ENCODE measurements around the gene TMED1. TPM values are rescaled to one million over a fixed set of nuclear protein-coding genes. Genes with fewer than 3 reads are reported as not detected.
A peak's percentile ranks its signal among the peaks of the same experiment; 100 is the strongest.
"Not testable (repeated sequence)": the region's sequence is repeated elsewhere in the genome, so short reads cannot be mapped to it uniquely, and the experiment has no call there.

Gene TMED1
- total RNA-seq, 6 donors from 2014 or later: 11.3 to 40.7 (median 25.1) TPM

DNA sequence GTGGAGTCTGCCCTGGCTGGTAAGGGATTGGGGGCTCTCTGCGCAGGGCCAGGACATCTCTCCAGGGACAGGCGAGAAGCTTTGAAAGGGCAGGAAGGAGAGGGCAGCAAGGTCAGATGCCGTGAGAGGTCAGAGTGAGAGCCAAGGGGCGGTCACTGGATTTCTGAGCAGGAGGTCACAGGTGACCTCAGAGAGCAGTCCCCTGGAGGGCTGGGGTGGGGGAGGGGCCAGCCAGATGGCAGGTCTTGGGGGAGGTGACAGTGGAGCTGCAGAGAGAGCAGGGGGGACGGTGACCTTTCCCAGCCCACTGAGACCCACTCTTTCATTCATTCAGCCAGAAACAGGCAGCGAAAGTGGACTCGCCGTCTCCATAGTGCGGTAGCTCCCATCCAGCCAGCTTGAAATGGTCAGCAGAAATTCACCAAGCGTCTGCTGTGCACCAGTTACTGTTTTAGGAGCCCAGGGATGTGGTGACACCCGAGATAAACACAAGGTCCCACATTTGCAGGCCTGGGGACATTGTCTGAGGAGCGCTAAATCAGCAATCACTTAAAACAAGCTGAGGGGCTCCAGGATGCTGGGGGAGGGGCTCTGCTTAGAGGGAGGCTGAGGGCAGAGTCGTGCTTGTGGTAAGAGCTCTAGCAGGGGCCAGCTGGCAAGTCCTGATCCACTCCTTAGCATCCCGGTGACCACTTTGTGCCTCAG lies 45.5 kb upstream of the TMED1 start:
- H3K4me3 ChIP-seq: no peak overlapping the region
- H3K4me1 ChIP-seq: peaks cover 3 to 25% (median 16%) of the 10 kb centered on the region in 4 donors
- no peak overlapping the region for H3K27ac ChIP-seq
- no peak for TF ChIP-seq POLR2AphosphoS5 (IDR thresholded peaks at IDR 0.05)
- TF ChIP-seq POLR2A (IDR thresholded peaks at IDR 0.05): no peak
- TF ChIP-seq CTCF (IDR thresholded peaks at IDR 0.05): no peak
- no peak for TF ChIP-seq EP300 (IDR thresholded peaks at IDR 0.05)
- H3K36me3 ChIP-seq: no peaks in the 10 kb centered on the region
- DNase-seq (no peak), ATAC-seq (ENCODE audit: low FRiP score in 2 of 2) (no peak)
- 75 to 88% methylated on average over 11 to 14 of the region's 14 CpGs for WGBS, 2 donors
- no peaks in the 10 kb centered on the region for H3K9me3 ChIP-seq
- H3K27me3 ChIP-seq: no peaks in the 10 kb centered on the region

GRCh38 chr19:10878253-10878652 lies 42.2 kb upstream of the TMED1 start:
- Histone ChIP-seq H3K4me1 (peaks cover 9 to 30% (median 23%) of the 10 kb centered on the region in 4 donors), H3K27ac (no peak overlapping the region), H3K27me3 (no peaks in the 10 kb centered on the region), H3K9me3 (no peaks in the 10 kb centered on the region), H3K36me3 (no peaks in the 10 kb centered on the region), H3K4me3 (no peak overlapping the region)
- ATAC-seq (ENCODE audit: low FRiP score in 2 of 2): no peak
- DNase-seq: no peak
- TF ChIP-seq POLR2A (IDR thresholded peaks at IDR 0.05): no peak
- TF ChIP-seq CTCF (IDR thresholded peaks at IDR 0.05): no peak
- no peak for TF ChIP-seq POLR2AphosphoS5 (IDR thresholded peaks at IDR 0.05)
- TF ChIP-seq EP300 (IDR thresholded peaks at IDR 0.05): no peak
- WGBS, 2 donors: 72 to 79% methylated on average over 3 of the region's 3 CpGs

- H3K9me3 ChIP-seq; DNase-seq; H3K36me3 ChIP-seq; ATAC-seq (ENCODE audit: low FRiP score in 2 of 2); H3K4me3 ChIP-seq; H3K27me3 ChIP-seq: not testable (repeated sequence)
- Histone ChIP-seq H3K27ac (peak overlapping the region in 1 of 4 donors; percentile 46), H3K4me1 (peaks cover 16 to 37% (median 29%) of the 10 kb centered on the region in 4 donors)
- 97 to 98% methylated on average over 9 of the region's 9 CpGs for WGBS, 2 donors
These were observed 41.6 kb upstream of the TMED1 start for GRCh38 chr19:10877608-10878007.

GRCh38 chr19:10876459-10877240 lies 40.6 kb upstream of the TMED1 start:
- WGBS, 2 donors: 66 to 68% methylated on average over 9 to 10 of the region's 10 CpGs
- Histone ChIP-seq H3K27me3 (no peaks in the 10 kb centered on the region), H3K27ac (peak overlapping the region; percentile 36 to 52 (median 45)), H3K9me3 (no peaks in the 10 kb centered on the region), H3K36me3 (no peaks in the 10 kb centered on the region), H3K4me3 (no peak overlapping the region), H3K4me1 (peaks cover 19 to 44% (median 33%) of the 10 kb centered on the region in 4 donors)
- peak; percentile 38 to 69 for ATAC-seq (ENCODE audit: low FRiP score in 2 of 2)
- DNase-seq: no peak
- TF ChIP-seq POLR2AphosphoS5 (IDR thresholded peaks at IDR 0.05) (peak in 1 of 2 donors; percentile 4), EP300 (IDR thresholded peaks at IDR 0.05) (peak in 1 of 4 donors; percentile 16), CTCF (IDR thresholded peaks at IDR 0.05) (no peak)

DNA sequence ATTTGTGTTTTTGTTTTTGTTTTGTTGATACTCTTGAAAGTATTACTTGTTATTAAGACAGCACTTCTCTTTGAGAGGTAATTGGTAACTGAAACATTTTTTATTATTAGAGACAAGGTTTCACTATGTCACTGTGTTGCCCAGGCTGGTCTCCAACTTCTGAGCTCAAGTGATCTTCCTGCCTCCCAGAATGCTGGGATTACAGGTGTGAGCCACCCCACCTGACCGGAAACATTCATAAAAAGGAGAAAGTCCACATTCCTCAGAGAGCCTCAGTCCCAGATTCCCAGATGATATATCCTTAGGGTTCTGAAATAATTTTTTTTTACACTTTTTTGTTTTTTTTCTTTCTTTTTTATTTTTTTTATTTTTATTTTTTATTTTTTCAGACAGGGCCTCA lies 38.0 kb upstream of the TMED1 start:
- Histone ChIP-seq H3K4me1 (peaks cover 19 to 47% (median 34%) of the 10 kb centered on the region in 4 donors), H3K4me3 (no peak overlapping the region), H3K27ac (no peak overlapping the region), H3K9me3 (no peaks in the 10 kb centered on the region), H3K27me3 (no peaks in the 10 kb centered on the region), H3K36me3 (no peaks in the 10 kb centered on the region)
- 97% methylated on average over 1 of the region's 1 CpG for WGBS, 2 donors
- no peak for ATAC-seq (ENCODE audit: low FRiP score in 2 of 2)
- DNase-seq: no peak
- TF ChIP-seq POLR2A (IDR thresholded peaks at IDR 0.05): no peak
- no peak for TF ChIP-seq EP300 (IDR thresholded peaks at IDR 0.05)
- TF ChIP-seq CTCF (IDR thresholded peaks at IDR 0.05): no peak
- no peak for TF ChIP-seq POLR2AphosphoS5 (IDR thresholded peaks at IDR 0.05)

All from upper lobe of left lung (tissue), 6 donors.